Non-pigmented ciliary epithelial cell (primary cell): ENCODE measurements around the gene ADAMTS2.
"Not testable (repeated sequence)": the region's sequence is repeated elsewhere in the genome, so short reads cannot be mapped to it uniquely, and the experiment has no call there.

ENCODE experiments used
- DNase-seq: peaks from one replicate; pipeline ENCODE4 v3.0.0-alpha.2; 2010; ENCODE audit warnings: low read depth

Gene ADAMTS2

DNA sequence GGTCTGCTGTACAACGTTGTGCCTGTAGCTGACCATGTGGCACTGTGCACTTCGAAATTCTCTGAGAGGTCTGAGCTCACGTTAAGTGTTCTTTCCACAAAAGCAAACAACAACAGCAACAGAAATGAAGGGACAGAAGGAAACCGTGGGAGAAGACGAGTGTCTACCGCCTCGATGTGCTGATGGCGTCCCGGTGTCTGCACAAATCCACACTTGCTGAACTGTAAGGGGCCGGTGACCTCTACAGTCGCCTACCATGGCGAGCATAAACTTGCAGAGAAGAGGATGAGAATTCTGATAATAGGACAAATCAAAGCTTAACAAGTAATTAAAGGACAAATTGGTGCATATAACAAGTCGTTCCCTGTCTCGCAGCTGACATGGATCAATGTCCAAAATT is 114.0 kb downstream of the ADAMTS2 start:
- no peak for DNase-seq

DNA sequence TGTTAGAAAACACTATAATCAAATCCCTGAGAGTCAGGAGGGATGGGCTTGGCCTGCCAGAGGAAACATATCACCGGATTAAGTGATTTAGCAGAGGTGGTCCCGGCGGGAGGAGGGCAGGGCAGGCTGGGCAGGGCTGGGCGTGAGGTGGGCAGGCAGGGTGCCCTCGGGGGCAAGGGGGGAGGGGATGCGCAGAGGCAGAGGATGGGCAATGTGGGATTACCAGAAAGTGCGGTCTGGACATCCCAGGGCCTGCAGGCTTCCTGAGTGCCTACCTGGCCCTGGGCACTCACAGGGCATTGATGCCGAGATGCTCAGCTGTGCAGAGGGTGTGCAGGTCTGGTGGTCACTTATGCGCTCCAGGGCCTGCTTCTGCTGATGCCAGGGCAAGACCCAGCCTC is 115.2 kb downstream of the ADAMTS2 start:
- no peak for DNase-seq

DNA sequence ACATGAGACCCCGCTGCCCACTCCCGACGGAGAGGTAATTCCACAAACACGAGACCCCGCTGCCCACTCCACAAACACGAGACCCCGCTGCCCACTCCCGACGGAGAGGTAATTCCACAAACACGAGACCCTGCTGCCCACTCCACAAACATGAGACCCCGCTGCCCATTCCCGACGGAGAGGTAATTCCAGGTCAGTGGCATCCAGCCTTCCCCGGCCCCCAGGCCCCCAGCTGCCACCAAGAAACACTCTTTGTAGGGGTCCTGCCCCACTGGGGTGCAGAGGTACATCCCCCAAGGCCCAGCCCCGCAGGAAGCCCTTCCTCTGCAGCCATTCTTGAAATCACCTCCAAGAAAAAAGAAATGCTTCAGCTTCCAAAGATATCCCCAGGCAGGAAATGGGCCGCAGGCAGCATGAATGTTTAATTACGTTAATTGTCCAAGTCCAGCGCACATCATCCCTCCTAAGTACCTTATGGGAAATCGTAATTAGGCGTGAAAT is 115.9 kb downstream of the ADAMTS2 start:
- no peak for DNase-seq

DNA sequence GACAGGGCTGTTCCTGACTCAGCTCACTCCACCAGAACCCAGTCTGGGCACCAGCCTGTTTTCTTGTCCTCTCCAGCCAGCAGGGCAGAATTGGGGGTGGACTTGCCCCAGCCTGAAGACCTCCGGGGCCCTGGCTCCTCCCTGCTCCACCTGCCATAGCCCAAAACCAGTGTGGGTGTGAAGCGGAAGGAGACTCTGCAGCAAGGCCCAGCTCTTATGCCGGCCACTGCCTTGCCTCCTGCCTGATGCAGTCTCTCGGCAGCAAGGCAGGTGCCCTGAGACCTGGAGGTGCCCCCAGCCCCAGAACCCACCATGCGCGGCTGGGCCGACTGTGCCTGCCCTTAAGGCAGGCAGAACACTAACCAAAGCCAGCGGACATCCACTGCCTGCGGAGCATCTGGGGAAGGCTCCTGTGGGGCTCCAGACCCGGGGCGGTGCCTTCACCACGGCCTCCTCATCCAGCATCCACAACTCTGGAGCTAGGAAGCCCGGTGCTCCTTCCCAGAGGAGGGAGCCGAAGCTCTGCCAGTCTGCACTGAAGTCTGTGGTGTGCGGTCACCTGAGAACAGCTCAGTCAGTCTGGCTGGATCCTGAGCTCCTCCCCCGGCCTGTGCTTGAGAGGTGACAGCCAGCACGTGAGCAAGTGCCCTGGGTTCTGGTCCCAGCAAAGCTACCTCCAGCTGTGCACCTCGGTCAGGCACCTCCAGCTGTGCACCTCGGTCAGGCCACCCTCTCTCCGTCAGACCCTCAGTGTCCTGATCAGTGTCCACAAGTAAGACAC is 116.7 kb downstream of the ADAMTS2 start:
- no peak for DNase-seq

DNA sequence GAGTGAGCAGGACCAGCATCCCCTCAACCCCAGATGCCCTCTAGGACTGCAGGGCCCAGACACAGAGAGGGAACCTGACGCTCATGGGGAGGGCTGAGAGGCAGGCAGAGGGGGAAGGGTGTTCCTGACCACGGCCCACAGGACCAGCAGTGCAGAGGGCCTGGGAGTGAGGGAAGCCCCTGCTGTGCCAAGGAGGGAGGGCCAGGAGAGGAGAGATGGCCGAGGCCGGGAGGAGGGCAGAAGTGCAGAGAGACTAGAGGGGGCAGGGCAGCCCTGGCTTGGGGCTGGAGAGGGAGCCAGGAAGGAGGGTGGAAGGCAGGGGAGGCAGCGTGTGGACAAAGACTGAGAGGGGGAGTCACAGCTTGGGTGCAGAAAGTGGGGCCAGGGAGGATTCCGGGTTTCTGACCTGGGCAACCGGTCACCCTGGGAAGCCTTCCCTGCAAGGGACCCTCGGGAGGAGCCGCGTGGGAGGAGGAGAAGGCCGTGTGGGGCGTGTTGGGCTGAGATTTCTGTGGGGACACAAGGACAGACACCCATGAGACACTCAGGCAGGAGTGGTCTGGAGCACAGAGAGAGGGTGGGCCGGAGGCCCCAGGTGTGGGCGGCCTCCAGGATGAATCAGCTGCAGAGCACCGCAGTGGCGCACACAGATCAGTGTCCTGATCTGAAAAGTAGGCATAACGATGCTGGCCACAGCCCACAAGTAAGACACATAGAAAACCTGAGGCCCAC is 117.5 kb downstream of the ADAMTS2 start:
- DNase-seq = no peak

DNA sequence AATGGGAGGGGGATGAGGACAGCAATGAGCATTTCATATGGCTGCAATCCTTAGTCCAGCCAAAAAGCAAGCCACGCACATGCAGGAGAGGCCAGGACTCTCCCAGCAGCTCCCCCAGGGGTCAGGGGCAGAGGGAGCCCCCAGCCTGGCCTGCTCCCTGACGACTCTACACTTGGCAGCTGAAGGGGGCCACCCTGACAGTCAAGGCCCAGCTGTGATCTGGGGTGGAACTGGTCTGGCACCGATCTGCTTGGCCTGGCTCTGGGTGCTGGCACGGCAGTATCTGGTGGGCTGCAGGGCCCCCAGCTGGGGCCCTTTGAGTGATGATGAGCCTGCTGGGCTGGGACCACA is 118.1 kb downstream of the ADAMTS2 start:
- DNase-seq = no peak

DNA sequence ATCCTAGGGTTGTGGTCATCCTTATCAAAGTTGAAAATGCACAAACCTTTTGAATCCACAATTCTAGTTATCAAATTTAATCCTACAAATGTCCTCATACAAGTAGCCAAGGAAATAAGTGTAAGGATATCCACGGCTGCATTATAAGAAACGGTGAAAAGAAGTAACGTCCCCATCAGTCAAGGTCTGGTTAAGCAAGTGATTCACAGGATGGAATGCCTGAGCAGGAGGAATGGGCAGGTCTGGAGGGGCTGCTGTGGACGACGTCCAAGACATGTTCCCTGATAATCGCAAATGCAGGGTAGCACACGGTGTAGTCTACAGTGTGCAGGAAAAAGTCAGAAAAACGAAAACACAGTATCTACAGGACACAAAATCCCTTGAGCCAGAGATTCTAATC is 118.6 kb downstream of the ADAMTS2 start:
- DNase-seq = no peak

DNA sequence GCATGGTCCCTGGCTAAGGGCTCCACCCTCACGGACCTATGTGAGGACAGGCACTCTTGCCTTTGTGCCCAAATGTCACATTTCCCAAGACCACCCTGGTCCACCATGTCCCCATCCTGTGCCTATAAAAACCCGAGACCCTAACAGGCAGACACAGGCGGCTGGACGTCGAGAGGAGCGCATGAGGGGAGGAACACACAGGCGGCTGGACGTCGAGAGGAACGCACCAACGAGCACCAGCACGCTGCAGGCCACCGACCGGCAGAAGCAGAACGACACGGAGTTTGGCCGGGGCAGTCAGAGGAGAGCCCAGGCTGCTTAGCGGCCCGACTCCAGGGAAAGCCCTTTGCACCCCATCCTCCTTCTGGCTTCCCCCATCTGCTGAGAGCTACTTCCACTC is 119.9 kb downstream of the ADAMTS2 start:
- no peak for DNase-seq

DNA sequence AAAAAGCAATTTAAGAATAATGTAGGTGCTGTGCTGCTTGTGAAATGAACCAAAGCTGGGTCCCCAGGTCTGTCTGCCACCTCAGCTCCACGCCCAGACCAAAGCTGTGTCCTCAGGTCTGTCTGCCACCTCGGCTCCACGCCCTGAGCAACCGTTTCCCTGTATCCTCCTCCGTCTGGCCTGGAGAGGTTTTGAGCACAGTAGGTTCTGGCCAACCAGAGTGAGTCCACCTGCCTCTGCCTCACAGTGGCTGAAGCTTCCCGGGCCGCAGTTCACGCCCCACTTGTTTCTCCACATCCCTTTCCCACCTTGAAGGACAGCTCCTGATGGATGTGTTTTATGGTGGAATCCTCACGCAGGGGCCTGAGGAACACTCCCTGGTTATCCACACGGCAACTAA is 120.5 kb downstream of the ADAMTS2 start:
- DNase-seq = no peak

DNA sequence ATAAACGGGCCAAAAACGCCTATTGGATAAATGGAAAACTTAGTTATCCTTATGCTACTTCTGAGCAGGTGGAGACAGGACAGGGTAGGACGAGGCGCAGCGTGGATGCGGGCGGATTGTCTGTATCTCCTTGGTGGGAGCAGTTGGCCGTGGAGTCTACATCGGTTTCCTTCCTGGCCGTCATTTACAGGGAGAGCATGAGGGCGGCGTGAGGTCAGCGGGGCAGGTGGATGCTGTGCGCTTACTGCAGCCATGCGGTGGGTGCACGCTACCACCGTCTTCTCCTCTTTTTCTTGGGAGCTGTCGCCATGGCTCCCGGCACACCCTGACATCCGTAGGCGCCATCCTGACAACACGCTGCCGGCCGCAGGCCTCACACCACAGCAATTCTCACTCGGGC is 121.3 kb downstream of the ADAMTS2 start:
- DNase-seq = no peak

DNA sequence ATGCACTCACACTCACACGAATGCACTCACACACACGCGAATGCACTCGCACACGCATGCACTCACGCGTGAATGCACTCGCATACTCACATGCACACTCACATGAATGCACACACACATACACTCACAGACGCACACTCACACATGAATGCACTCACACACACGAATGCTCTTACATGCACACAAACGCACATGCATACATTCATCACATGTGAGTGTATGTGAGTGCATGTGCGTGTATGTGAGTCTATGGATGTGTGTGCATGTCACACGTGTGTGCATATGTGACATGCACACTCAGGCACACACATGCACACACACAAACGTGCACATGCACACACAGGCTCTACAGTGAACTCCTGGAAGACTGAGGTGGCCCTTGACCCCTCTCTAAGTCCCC is 121.7 kb downstream of the ADAMTS2 start:
- no peak for DNase-seq

DNA sequence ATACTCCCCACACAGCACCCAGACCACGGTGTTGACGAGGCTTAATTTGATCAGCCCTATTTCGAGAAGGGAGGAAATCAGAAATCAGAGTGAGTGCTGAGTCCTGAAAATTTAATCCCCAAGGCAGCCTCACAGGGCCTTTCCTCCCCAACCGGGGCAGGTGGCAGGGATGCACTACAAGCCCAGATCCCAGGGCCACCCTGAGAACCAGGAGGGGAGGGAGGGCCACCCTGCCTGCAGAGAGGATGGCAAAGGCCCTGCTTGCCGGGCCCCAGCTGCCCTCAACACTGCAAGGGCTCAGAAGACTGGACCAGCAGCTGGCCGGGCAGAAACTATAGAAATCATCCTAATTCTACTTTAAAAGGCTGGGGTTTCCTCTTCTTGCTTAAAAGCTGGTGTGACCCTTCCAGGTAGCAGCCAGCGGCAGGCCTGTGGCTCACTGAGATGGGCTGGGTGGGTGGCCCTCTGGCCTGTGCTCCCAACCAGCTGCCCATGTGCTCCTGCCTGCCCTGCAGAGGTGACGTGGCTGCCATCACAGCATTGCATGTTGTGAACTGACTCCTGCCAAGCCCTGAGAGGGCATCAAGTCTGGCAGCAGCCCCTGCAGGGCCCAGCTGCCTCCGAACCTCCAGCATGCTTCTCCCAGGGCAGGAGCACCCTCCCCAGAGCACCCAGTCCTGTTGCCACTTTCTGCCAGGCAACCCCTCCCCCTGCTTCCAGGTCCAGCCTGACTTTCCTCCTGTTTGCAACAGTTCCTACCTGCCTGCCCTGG is 122.8 kb downstream of the ADAMTS2 start:
- no peak for DNase-seq

DNA sequence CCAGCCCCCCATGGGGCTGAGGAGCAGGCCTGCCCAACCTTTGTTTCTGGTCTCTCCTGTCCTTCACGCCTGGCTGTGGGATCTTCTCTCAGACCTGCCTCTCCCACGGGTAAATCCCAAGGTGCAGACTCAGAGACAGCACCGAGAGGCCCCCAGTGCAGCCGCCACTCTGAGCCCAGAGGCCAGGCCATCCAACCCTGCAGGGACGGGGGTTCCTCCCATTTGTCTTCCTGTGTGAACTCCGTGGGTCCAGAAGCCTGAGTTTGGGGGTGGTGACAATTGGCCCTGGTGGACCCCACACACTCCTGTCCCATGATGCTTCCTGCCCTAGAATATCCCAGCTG is 123.4 kb downstream of the ADAMTS2 start:
- DNase-seq = no peak

DNA sequence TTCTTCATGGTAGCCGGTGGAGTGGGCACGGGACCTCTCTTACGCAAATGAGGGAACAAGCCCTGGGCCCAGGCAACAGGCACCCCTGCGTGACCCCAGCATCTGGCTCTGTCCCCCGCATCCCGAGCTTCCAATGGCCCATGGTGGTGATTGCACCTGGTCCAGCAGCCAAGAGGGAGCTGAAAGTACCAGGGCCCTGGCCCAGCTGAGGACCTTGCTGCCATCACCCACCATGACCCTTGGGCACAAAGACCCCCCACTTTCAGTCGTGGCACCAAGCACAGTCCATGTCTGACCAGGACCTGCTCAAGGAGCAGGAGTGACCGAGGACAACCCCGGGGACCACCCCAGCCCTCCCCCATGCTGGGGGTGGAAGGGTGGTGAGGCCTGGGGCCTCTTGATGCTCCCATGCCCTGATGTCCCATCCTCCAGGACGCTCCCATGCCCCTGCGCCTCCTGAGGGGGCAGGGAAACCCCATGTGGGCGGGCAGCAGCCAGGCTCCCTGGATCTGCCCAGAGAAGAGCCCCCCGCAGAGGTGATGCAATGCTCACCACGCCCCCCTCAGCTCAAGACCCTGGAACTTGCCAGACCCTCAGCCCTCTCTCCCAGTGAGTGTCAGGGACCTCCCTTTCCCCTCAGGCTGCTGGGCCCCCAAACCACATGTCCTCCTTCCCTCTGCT is 123.9 kb downstream of the ADAMTS2 start:
- no peak for DNase-seq

DNA sequence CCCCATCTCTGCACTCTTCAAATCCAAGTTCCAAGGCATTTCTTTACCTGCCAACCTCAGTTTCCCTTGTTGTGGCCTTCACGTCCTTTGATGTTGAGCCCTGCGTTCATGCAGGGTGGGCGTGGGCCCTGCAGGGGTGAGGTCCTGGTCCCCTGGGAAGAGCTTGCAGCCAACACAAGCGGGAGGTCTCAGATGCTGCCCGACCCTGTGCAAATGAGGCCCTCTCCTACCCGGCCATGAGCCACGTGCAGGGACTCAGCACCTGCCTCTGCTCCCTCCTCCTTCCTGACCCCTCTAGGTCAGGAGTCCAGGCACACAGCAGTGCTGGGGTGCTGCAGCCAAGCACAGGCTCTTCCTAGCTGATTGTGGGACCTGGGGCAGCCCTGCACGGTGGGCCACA is 124.5 kb downstream of the ADAMTS2 start:
- DNase-seq = no peak

DNA sequence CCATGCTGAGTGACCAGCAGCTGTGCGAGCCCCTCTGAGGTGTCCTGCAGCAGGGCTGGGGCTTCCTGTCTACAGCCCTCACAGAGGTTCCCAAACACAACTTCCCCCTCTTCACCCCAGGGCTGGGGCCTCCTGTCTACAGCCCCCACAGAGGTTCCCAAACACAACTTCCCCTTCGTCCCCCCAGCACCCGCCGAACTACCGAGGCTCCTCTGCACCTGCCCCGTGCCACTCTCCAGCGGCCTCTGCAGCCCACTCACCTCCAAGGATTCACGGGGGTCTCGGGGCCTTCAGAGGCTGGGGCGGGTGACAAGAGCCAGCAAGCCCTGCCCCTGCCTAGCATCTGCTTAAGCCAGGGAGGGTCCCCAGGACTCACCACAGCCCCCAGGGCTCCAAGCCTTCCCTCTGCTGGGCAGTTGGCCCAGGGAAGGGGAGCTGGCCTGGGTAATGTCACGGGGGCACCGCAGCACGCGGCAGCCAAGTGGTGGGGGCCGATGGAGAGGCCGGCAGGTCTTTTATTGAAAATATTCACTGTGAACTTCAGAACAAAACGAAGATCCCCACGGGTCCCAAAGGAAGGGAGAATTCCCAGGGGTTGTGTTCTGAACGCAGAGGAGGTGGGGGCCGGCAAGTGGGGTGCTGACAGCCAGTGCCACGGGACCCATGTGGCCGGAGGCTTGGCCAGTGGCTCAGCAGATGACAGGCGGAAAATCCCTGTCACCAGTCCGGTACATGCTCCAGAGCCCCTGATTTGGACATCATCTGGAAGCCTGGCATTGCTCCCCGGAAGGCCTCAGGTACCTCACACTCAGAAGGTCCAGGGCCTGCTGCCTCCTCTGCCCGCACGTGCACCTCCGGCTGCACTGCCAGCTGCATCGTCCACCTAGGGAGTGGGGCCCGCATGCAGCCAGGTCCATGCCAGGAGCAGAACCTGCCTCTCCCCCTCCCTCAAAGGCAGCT is 125.3 kb downstream of the ADAMTS2 start:
- no peak for DNase-seq

DNA sequence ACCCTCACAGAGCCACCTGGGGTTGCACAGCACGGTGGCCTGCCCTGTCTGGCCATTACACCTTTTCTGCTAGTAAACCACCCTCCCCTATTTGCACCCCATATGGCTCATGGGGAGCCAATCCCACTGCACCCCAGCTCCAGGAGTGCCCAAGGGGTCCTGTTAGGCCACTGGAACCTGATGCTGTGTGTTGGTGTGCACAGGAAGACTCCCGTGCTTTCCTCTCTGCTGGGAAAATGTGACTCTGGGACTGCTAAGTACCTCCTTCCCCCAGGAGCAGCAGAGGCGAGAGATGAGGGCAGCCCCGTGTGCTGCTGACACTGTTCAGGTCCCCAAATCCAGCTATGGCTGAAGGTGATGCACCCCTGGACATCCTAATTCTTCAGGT is 126.3 kb downstream of the ADAMTS2 start:
- no peak for DNase-seq

DNA sequence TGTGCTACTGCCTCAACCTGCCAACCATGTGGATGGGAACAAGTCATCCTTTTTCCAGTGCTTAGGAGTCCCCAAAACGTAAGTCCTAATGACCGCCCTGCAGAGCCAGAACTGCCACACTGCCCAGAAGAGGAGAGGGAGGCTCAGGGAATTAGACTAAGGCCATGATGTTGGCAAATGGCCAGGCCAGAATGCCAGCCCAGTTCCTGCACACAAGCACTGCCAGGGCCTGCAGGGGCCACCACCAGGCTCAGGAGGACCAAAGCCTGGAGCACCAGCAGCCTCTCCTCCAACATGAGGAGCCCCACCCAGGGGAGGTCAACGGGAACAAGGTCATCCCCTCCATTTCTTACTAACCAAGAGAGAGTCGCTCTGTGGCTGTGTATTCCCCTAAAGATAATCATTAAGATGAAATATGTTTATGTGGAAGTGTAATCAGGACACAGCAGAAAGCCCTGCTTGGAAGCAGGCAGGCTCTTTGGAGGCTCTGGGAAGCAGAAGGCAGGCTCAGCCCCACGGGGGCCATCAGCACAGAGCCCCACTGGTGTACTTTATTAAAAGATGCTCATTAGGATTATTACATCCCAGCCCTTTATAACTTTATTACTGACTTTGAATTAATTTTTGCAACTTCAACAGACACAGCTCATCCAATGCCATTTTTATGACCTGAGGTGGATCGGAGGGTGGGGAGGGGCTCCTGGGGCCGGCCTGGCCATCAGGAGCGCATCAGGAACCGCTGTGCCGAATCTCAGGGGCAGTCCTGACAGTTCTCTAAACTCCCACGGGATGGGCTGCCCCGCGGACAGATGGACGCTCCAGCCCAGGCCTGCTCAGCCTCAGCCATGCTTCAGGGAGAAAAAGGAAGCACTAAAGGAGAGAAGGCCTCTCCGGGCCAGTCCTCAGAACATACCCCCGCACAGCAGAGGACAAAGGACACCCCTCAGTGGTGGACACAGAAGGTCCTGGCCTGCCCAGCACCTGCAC is 127.0 kb downstream of the ADAMTS2 start:
- no peak for DNase-seq

DNA sequence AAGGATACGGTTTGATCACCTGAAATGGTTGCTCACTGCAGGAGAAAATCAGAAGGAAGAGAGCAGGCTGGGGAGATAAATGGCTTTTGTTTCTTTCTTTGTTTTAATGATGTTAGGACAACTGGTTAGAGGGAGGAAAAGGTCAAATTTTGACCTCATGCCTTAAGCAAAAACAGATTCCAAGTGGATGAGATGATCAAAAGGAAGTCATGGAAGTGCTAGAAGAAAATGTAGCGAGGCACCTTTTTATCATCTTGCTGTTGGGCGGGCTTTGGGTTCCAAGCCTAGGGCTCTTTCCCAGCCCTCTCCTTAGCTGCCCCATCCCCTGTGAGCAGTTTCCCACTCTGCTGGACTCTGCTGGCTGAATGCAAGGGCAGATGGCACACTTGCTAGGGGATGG is 127.9 kb downstream of the ADAMTS2 start:
- DNase-seq = no peak

DNA sequence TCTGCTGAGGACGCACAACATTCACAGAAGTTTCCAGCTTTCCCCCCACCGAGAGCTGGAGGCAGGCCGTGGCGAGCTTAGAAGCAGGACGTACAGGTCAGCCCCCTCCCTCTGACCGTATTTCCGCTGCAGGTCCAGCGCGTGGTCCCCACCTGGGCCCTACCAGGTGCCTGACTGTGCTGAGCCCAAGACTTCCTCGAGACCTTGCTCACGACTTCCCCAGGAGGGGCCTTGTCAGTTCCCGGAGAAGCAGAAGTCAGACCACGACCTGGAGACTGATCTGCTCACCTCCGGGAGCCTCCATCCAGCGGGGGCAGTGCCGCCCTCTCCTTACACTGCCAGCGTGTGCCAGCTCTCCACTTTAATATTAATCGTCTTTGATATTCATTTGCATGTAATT is 128.9 kb downstream of the ADAMTS2 start:
- DNase-seq = not testable (repeated sequence)
